Kidney (tissue), 22 donors: ENCODE results near the gene LRRTM1. TPM values are rescaled to one million over a fixed set of nuclear protein-coding genes. Genes with fewer than 3 reads are reported as not detected.

Source experiments
- DNase-seq, 5 donors: peaks; one replicate each; pipeline ENCODE4 v3.0.0-alpha.2; 2013 to 2020
- FAIRE-seq: peaks from 2 replicates; lab custom pipeline; 2012; peaks lifted over from hg19 to GRCh38; lab: Jason Lieb, UNC
- H3K27ac ChIP-seq, 2 donors: one replicate each; pipeline ENCODE4 v1.7.0; 2013; ENCODE audit warnings: low read depth in 2 of 2, low read length in 2 of 2, inconsistent platforms in 1 of 2
- H3K27me3 ChIP-seq: one replicate; pipeline ENCODE4 v1.7.1; 2013; ENCODE audit warnings: low read length, inconsistent platforms; ENCODE audit not compliant: control insufficient read depth, insufficient read depth
- H3K36me3 ChIP-seq, 3 donors: one replicate each; pipeline versions ENCODE4 v1.7.0 to v1.7.1; 2013; ENCODE audit warnings: low read length in 3 of 3, control low read depth in 1 of 3, inconsistent platforms in 1 of 3; ENCODE audit not compliant: insufficient read depth in 3 of 3, control insufficient read depth in 2 of 3
- H3K4me1 ChIP-seq, 3 donors: one replicate each; pipeline versions ENCODE4 v1.7.0 to v1.7.1; 2013; ENCODE audit warnings: low read length in 3 of 3, inconsistent platforms in 1 of 3, low read depth in 1 of 3; ENCODE audit not compliant: control insufficient read depth in 2 of 3, insufficient read depth in 2 of 3
- H3K4me3 ChIP-seq, 3 donors: one replicate each; pipeline versions ENCODE4 v1.7.0 to v1.8.1; 2013; ENCODE audit warnings: low read length in 3 of 3, control low read depth in 1 of 3, inconsistent platforms in 1 of 3
- H3K9ac ChIP-seq, 3 donors: one replicate each; pipeline versions ENCODE4 v1.7.0 to v1.7.1; 2013; ENCODE audit warnings: low read length in 3 of 3, control low read depth in 1 of 3, inconsistent platforms in 1 of 3
- H3K9me3 ChIP-seq, 3 donors: one replicate each; pipeline versions ENCODE4 v1.7.0 to v1.7.1; 2013; ENCODE audit warnings: low read length in 3 of 3, control low read depth in 1 of 3, inconsistent platforms in 1 of 3; ENCODE audit not compliant: control insufficient read depth in 2 of 3, insufficient read depth in 1 of 3
- CTCF ChIP-seq: IDR thresholded peaks from 3 replicates; pipeline ENCODE4 v1.5.1; 2012; ENCODE audit warnings: mild to moderate bottlenecking, moderate library complexity, borderline replicate concordance; ENCODE audit not compliant: insufficient read depth; ENCODE audit errors: extremely low read depth
- intact Hi-C: fragments of 100-400 bp; cut with DNase I; formaldehyde crosslinking; loops from one replicate; pipeline ENCODE4 v1.11.1; 2022
- long read RNA-seq, 10 donors: library from polyadenylated mRNA in 1 of 10; unstranded in 1 of 10; transcript quantifications; one replicate each; pipeline ENCODE4 v2.0.0 and lab custom pipeline, GENCODE V29; 2021 to 2026
- polyA plus RNA-seq: library from polyadenylated mRNA; stranded (reverse); fragments of 350-450 nt; fragmentation: Illumina TruSeq; extraction: RNeasy Lipid Tissue Mini Kit (QIAGEN cat#74804); gene quantifications from one replicate; pipeline ENCODE4 v1.2.3, GENCODE V29; 2014; ENCODE audit warnings: low read depth, low replicate concordance; ENCODE audit not compliant: insufficient read depth
- total RNA-seq: library from RNA; stranded (reverse); fragmentation: NEBNext Ultra II Directional; extraction: Animal tissue kit (Norgen Biotek cat#: 25700); gene quantifications from one replicate; pipeline ENCODE4 v1.2.1, GENCODE V29; 2021
- donor health status: control.
- donor health status: control.
- donor health status: control.
- donor health status: control.
- donor health status: control.
- donor health status: DM: yes; HTN: yes; CAD: no.
- donor health status: Normal renal cell carcinoma (clear cell type).

Gene LRRTM1
- total RNA-seq (0.09 TPM), polyA plus RNA-seq (1.1 TPM)
- long read RNA-seq, donor 1, transcript LRRTM1-201 (2 exons, 2,599 nt), result major isoform, 6 of 7 reads
- long read RNA-seq, donor 1, partial matches to known transcripts, result 0 of 7 reads
- long read RNA-seq, donor 1, other reads (novel, unspliced or antisense), result 0 of 7 reads
- long read RNA-seq, donor 2, partial matches to known transcripts, result 0 of 4 reads
- long read RNA-seq, donor 2, other reads (novel, unspliced or antisense), result 0 of 4 reads
- long read RNA-seq, donor 3, partial matches to known transcripts, result 0 of 5 reads
- long read RNA-seq, donor 3, other reads (novel, unspliced or antisense), result 0 of 5 reads
- long read RNA-seq, donor 4, transcript LRRTM1-201 (2 exons, 2,599 nt), result major isoform, 6 of 6 reads
- long read RNA-seq, donor 4, partial matches to known transcripts, result 0 of 6 reads
- long read RNA-seq, donor 4, other reads (novel, unspliced or antisense), result 0 of 6 reads
- long read RNA-seq, donor 5, partial matches to known transcripts, result 0 of 1 reads
- long read RNA-seq, donor 5, other reads (novel, unspliced or antisense), result 0 of 1 reads
- long read RNA-seq, donor 6, result 0 reads
- long read RNA-seq, donor 7, result 0 reads
- long read RNA-seq, donor 8, transcript LRRTM1-201 (2 exons, 2,599 nt), result major isoform, 11 of 11 reads
- long read RNA-seq, donor 8, partial matches to known transcripts, result 0 of 11 reads
- long read RNA-seq, donor 8, other reads (novel, unspliced or antisense), result 0 of 11 reads
- long read RNA-seq, donor 9, partial matches to known transcripts, result 0 of 1 reads
- long read RNA-seq, donor 9, other reads (novel, unspliced or antisense), result 0 of 1 reads
- long read RNA-seq, donor 10, transcript LRRTM1-201 (2 exons, 2,599 nt), result major isoform, 8 of 9 reads
- long read RNA-seq, donor 10, partial matches to known transcripts, result 0 of 9 reads
- long read RNA-seq, donor 10, other reads (novel, unspliced or antisense), result 0 of 9 reads

GRCh38 chr2:80303909-80304837 is at the start of gene LRRTM1:
LRRTM1 (minus strand) TSS chr2:80304752; CDS start chr2:80303819, 933 bp downstream.
- H3K9ac ChIP-seq, result peak within 1 kb of the TSS in 1 of 3 donors; percentile 36
- H3K36me3 ChIP-seq, result no peaks in the 10 kb centered on the region
- intact Hi-C loops, result no loop called here
- no peak within 1 kb of the TSS for H3K27ac ChIP-seq
- peak within 1 kb of the TSS in 2 of 3 donors; percentile 43 to 56 for H3K4me3 ChIP-seq
- H3K27me3 ChIP-seq, result peaks cover 10% of the 10 kb centered on the region
- TF ChIP-seq CTCF, result no peak
- H3K4me1 ChIP-seq, result peaks cover 0 to 11% (median 2%) of the 10 kb centered on the region in 3 donors
- no peaks in the 10 kb centered on the region for H3K9me3 ChIP-seq
- DNase-seq (peak; percentile 63 to 73 (median 72)), FAIRE-seq (no peak)

- H3K27ac ChIP-seq, result no peak overlapping the region
- intact Hi-C loops, result no loop called here
- H3K27me3 ChIP-seq, result no peaks in the 10 kb centered on the region
- no peak for FAIRE-seq
- H3K9me3 ChIP-seq, result no peaks in the 10 kb centered on the region
- no peak overlapping the region for H3K4me3 ChIP-seq
- H3K9ac ChIP-seq, result no peak overlapping the region
- DNase-seq, result no peak
- H3K36me3 ChIP-seq, result no peaks in the 10 kb centered on the region
- TF ChIP-seq CTCF, result no peak
- H3K4me1 ChIP-seq, result no peaks in the 10 kb centered on the region
Observed at GRCh38 chr2:80351231-80351630, 46.7 kb upstream of the LRRTM1 start.

- H3K36me3 ChIP-seq, result no peaks in the 10 kb centered on the region
- no peaks in the 10 kb centered on the region for H3K4me1 ChIP-seq
- DNase-seq (no peak), FAIRE-seq (no peak)
- H3K27ac ChIP-seq, result no peak overlapping the region
- intact Hi-C loops, result no loop called here
- no peaks in the 10 kb centered on the region for H3K27me3 ChIP-seq
- H3K4me3 ChIP-seq, result no peak overlapping the region
- no peak overlapping the region for H3K9ac ChIP-seq
- no peak for TF ChIP-seq CTCF
- H3K9me3 ChIP-seq, result no peaks in the 10 kb centered on the region
Observed at GRCh38 chr2:80348953-80349352, 44.4 kb upstream of the LRRTM1 start.
